GM21576 (cell line): Measurements from ENCODE around the gene SSTR3.
"Not testable (repeated sequence)": the region's sequence is repeated elsewhere in the genome, so short reads cannot be mapped to it uniquely, and the experiment has no call there.

ENCODE experiments used
- ATAC-seq: cut with Tn5 transposase; IDR thresholded peaks from one replicate; pipeline ENCODE4 v1.9.1; 2021; ENCODE audit warnings: mild to moderate bottlenecking, moderate library complexity; ENCODE audit not compliant: unreplicated experiment

Gene SSTR3

GRCh38 chr22:37183432-37184379 lies 28.6 kb downstream of the SSTR3 start:
- ATAC-seq, result no peak

- no peak for ATAC-seq
Observed at GRCh38 chr22:37182949-37183245, 29.4 kb downstream of the SSTR3 start.

- no peak for ATAC-seq
Observed at GRCh38 chr22:37182101-37182948, 30.0 kb downstream of the SSTR3 start.

GRCh38 chr22:37181681-37182080 lies 30.6 kb downstream of the SSTR3 start:
- no peak for ATAC-seq

- no peak for ATAC-seq
Observed at GRCh38 chr22:37180531-37181231, 31.6 kb downstream of the SSTR3 start.

- no peak for ATAC-seq
Observed at GRCh38 chr22:37179622-37180420, 32.5 kb downstream of the SSTR3 start.

- ATAC-seq, result no peak
Observed at GRCh38 chr22:37179126-37179470, 33.2 kb downstream of the SSTR3 start.

GRCh38 chr22:37178350-37179125 lies 33.7 kb downstream of the SSTR3 start:
- no peak for ATAC-seq

- ATAC-seq, result no peak
Observed at GRCh38 chr22:37177755-37178154, 34.5 kb downstream of the SSTR3 start.

GRCh38 chr22:37177221-37177620 lies 35.1 kb downstream of the SSTR3 start:
- no peak for ATAC-seq

- ATAC-seq, result no peak
Observed at GRCh38 chr22:37176464-37177061, 35.7 kb downstream of the SSTR3 start.

- no peak for ATAC-seq
Observed at GRCh38 chr22:37175414-37176281, 36.6 kb downstream of the SSTR3 start.

- ATAC-seq, result no peak
Observed at GRCh38 chr22:37174964-37175363, 37.3 kb downstream of the SSTR3 start.

- no peak for ATAC-seq
Observed at GRCh38 chr22:37173709-37174108, 38.6 kb downstream of the SSTR3 start.

- no peak for ATAC-seq
Observed at GRCh38 chr22:37172266-37173245, 39.7 kb downstream of the SSTR3 start.

GRCh38 chr22:37171662-37172061 lies 40.6 kb downstream of the SSTR3 start:
- ATAC-seq, result no peak

- ATAC-seq, result not testable (repeated sequence)
Observed at GRCh38 chr22:37170689-37171405, 41.4 kb downstream of the SSTR3 start.
